Caco-2 (cell line): Measurements from ENCODE around the gene PRAMEF14. TPM values are rescaled to one million over a fixed set of nuclear protein-coding genes. Genes with fewer than 3 reads are reported as not detected.
A peak's percentile ranks its signal among the peaks of the same experiment; 100 is the strongest.
"Not testable (repeated sequence)": the region's sequence is repeated elsewhere in the genome, so short reads cannot be mapped to it uniquely, and the experiment has no call there.

Experiments used
- BruUV-seq: library from RNA; stranded (reverse); fragments of 400-500 nt; replicated peaks from 2 replicates; lab custom pipeline; 2021; lab: Mats Ljungman, UMichigan
- CTCF ChIA-PET: fragments of 300-600 bp; sonication (Branson Sonifier 250); formaldehyde crosslinking; loops from one replicate; lab custom pipeline; 2022; ENCODE audit warnings: antibody characterized with exemption; lab: Charles Lee
- POLR2A ChIA-PET: fragments of 300-600 bp; sonication (Branson Sonifier 250); formaldehyde crosslinking; loops from one replicate; lab custom pipeline; 2022; ENCODE audit warnings: antibody characterized with exemption; lab: Charles Lee
- DNase-seq, 2 experiments: peaks; one replicate each; pipeline versions ENCODE4 v3.0.0 to v3.0.0-alpha.2; 2020 to 2022
- H3K27me3 ChIP-seq: replicated peaks from 2 replicates; pipeline ENCODE4 v1.6.0; 2011; ENCODE audit warnings: low read length; ENCODE audit not compliant: control insufficient read depth, insufficient read depth
- H3K36me3 ChIP-seq: 2 replicates; pipeline ENCODE4 v1.5.1; 2011; ENCODE audit warnings: low read length; ENCODE audit not compliant: control insufficient read depth, insufficient read depth
- H3K4me1 ChIP-seq: fragments of 250-450 bp; sonication (Bioruptor Pico); 2 replicates; pipeline ENCODE4 v1.5.1; 2020; ENCODE audit warnings: mild to moderate bottlenecking
- H3K4me3 ChIP-seq: 2 replicates; pipeline ENCODE4 v1.5.1; 2011; ENCODE audit warnings: low read depth, mild to moderate bottlenecking, control low read depth, low read length
- H3K9me3 ChIP-seq: fragments of 250-450 bp; sonication (Bioruptor Pico); 2 replicates; pipeline ENCODE4 v1.5.1; 2020; ENCODE audit warnings: mild to moderate bottlenecking, moderate library complexity
- H3K27ac Mint-ChIP-seq: one replicate; pipeline ENCODE4 v1.8.0; 2022; ENCODE audit warnings: mixed read lengths; ENCODE audit not compliant: unreplicated experiment
- H3K27me3 Mint-ChIP-seq: one replicate; pipeline ENCODE4 v1.8.0; 2022; ENCODE audit warnings: mixed read lengths; ENCODE audit not compliant: insufficient read depth, unreplicated experiment
- H3K36me3 Mint-ChIP-seq: one replicate; pipeline ENCODE4 v1.8.0; 2022; ENCODE audit warnings: mild to moderate bottlenecking, mixed read lengths; ENCODE audit not compliant: insufficient read depth, unreplicated experiment
- H3K4me1 Mint-ChIP-seq: one replicate; pipeline ENCODE4 v1.8.0; 2022; ENCODE audit warnings: low read depth, mixed read lengths; ENCODE audit not compliant: unreplicated experiment
- H3K4me3 Mint-ChIP-seq: one replicate; pipeline ENCODE4 v1.8.0; 2022; ENCODE audit warnings: mild to moderate bottlenecking, moderate library complexity, mixed read lengths; ENCODE audit not compliant: unreplicated experiment
- H3K9me3 Mint-ChIP-seq: one replicate; pipeline ENCODE4 v1.8.0; 2022; ENCODE audit warnings: mixed read lengths; ENCODE audit not compliant: unreplicated experiment
- intact Hi-C: fragments of 100-400 bp; cut with micrococcal nuclease; formaldehyde crosslinking; loops from one replicate; pipeline ENCODE4 v1.10.0; 2022; ENCODE audit not compliant: unreplicated experiment
- total RNA-seq: library from RNA; stranded (reverse); gene quantifications from 2 replicates; pipeline ENCODE4 v1.2.3, GENCODE V29; 2022
- TF ChIP-seq, protein P1 (sequence below), 2 experiments: fragments of 200-600 bp in 1 of 2; IDR thresholded peaks; 1 replicate in 1 of 2; 2 replicates in 1 of 2; pipeline versions ENCODE4 v1.5.1 to v1.8.0; 2011 to 2022; ENCODE audit warnings: antibody characterized with exemption in 1 of 2, control low read depth in 1 of 2, inconsistent platforms in 1 of 2, low read depth in 1 of 2, low read length in 1 of 2, mild to moderate bottlenecking in 1 of 2, moderate library complexity in 1 of 2; ENCODE audit not compliant: insufficient read depth in 1 of 2, severe bottlenecking in 1 of 2, unreplicated experiment in 1 of 2

PRAMEF14 gene
- total RNA-seq, 1 experiment from 2014 or later: not detected

DNA sequence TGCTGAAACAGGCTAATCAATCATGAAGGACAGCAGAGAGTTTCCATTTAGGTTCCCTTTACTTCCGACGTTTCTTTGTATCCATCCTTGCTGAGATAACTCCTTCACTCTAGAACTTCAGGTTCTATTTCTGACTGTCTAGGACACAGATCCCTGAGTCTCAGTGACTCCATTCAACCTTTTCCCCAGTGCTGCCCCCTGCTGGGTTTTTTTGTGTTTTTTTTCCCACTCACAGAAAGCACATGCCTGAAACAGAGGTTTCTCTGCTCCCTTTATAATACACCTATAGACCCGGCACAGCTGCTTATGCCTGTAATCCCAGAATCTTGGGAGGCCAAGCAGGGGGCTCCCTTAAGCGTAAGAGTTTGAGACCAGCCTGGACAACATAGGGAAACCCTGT, 21.6 kb upstream of the PRAMEF14 start:
- intact Hi-C loops, H3K27me3 ChIP-seq, H3K4me1 Mint-ChIP-seq, H3K36me3 ChIP-seq, BruUV-seq, H3K4me3 ChIP-seq, H3K27me3 Mint-ChIP-seq, H3K4me3 Mint-ChIP-seq, H3K27ac Mint-ChIP-seq, H3K4me1 ChIP-seq, CTCF ChIA-PET, POLR2A ChIA-PET, H3K36me3 Mint-ChIP-seq, H3K9me3 ChIP-seq, H3K9me3 Mint-ChIP-seq: not testable (repeated sequence)
- peak in 1 of 2 experiments; percentile 18 for DNase-seq

DNA sequence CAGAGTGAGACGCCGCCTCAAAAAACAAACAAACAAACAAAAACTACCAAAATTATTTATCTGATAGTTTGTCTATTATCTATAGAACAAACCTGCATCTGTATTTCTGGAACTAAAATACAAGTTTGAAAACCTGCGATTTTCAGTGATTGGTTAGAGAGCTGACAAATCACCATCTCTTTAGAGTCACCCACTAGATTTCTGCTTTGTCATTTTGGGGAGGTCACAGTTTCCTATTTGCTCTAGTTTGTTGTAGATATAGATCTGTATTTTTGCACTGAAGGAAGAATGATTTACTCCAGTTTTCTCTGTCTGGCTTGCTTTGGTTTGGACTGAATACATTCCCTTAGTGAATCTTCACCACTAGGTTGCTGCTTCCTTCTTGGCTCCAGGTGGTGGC, 19.6 kb upstream of the PRAMEF14 start:
- H3K27ac Mint-ChIP-seq, H3K4me3 Mint-ChIP-seq, CTCF ChIA-PET, H3K4me3 ChIP-seq, BruUV-seq, H3K27me3 Mint-ChIP-seq, H3K4me1 ChIP-seq, H3K9me3 ChIP-seq, H3K36me3 ChIP-seq, intact Hi-C loops, DNase-seq, H3K4me1 Mint-ChIP-seq, H3K36me3 Mint-ChIP-seq, POLR2A ChIA-PET, H3K9me3 Mint-ChIP-seq, H3K27me3 ChIP-seq: not testable (repeated sequence)

DNA sequence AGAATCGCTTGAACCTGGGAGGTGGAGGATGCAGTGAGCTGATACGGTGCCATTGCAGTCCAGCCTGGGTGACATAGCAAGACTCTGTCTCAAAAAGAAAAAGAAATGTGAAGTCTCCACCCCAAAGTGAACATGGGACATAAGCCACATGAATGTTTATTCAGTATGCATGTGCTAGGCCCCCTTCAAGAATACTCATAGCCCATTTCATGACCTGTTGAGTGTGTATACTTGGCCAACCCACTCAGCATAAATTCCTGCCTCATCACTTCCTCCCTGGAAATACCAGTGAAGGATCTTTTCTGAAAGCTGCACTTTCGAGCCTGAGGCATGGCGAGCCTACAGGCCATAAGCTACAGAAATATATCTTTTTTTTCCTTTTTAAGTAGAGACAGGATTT, 18.0 kb upstream of the PRAMEF14 start:
- H3K4me1 ChIP-seq, BruUV-seq, DNase-seq, CTCF ChIA-PET, H3K36me3 ChIP-seq, intact Hi-C loops, H3K4me3 ChIP-seq, H3K4me1 Mint-ChIP-seq, H3K4me3 Mint-ChIP-seq, H3K9me3 ChIP-seq, H3K27me3 ChIP-seq, H3K27me3 Mint-ChIP-seq, POLR2A ChIA-PET, H3K27ac Mint-ChIP-seq, H3K9me3 Mint-ChIP-seq, H3K36me3 Mint-ChIP-seq: not testable (repeated sequence)

DNA sequence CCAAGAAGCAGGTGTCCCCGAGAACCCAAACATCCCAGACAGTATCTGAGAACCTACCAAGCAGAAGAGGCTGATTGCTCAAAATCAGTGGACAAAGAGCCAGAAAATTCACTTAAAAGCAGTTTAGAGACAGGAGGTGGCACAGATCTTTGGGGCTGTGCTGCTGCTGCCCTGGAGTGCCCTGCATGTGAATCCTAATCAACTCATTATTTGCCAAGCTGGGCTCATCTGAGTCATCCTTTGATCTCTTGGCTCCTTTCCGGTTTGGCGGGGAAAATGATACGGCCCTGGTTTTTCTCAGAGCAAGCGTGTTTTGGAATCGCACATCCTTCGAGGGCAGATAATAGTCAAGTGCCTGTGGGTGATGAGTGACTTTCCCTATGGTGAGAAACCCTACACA, 15.4 kb upstream of the PRAMEF14 start:
- H3K4me1 Mint-ChIP-seq, POLR2A ChIA-PET, H3K9me3 ChIP-seq, CTCF ChIA-PET, H3K27me3 Mint-ChIP-seq, intact Hi-C loops, H3K36me3 Mint-ChIP-seq, H3K27me3 ChIP-seq, DNase-seq, H3K4me3 ChIP-seq, H3K36me3 ChIP-seq, H3K4me3 Mint-ChIP-seq, H3K4me1 ChIP-seq, H3K27ac Mint-ChIP-seq, H3K9me3 Mint-ChIP-seq, BruUV-seq: not testable (repeated sequence)

DNA sequence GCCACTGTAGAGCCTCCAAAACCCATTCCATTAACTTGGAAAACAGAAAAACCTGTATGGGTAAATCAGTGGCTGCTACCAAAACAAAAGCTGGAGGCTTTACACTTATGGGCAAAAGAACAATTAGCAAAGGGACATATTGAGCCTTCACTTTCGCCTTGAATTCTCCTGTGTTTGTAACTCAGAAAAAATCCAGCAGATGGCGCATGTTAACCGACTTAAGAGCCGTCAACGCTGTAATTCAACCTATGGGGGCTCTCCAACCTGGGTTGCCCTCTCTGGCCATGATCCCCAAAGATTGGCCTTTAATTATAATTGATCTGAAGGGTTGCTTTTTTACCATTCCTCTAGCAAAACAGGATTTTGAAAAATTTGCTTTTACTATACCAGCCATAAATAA, 9.8 kb upstream of the PRAMEF14 start:
- intact Hi-C loops: loop anchor here (2.0 kb wide), 1 partner anchor 66 kb away; no protein-coding TSS in a partner anchor
- POLR2A ChIA-PET, H3K4me1 Mint-ChIP-seq, H3K27me3 Mint-ChIP-seq, CTCF ChIA-PET, H3K27ac Mint-ChIP-seq, BruUV-seq, H3K36me3 ChIP-seq, H3K9me3 ChIP-seq, H3K36me3 Mint-ChIP-seq, H3K27me3 ChIP-seq, H3K9me3 Mint-ChIP-seq, H3K4me3 Mint-ChIP-seq, H3K4me1 ChIP-seq, H3K4me3 ChIP-seq: not testable (repeated sequence)
- TF ChIP-seq, protein P1, sequence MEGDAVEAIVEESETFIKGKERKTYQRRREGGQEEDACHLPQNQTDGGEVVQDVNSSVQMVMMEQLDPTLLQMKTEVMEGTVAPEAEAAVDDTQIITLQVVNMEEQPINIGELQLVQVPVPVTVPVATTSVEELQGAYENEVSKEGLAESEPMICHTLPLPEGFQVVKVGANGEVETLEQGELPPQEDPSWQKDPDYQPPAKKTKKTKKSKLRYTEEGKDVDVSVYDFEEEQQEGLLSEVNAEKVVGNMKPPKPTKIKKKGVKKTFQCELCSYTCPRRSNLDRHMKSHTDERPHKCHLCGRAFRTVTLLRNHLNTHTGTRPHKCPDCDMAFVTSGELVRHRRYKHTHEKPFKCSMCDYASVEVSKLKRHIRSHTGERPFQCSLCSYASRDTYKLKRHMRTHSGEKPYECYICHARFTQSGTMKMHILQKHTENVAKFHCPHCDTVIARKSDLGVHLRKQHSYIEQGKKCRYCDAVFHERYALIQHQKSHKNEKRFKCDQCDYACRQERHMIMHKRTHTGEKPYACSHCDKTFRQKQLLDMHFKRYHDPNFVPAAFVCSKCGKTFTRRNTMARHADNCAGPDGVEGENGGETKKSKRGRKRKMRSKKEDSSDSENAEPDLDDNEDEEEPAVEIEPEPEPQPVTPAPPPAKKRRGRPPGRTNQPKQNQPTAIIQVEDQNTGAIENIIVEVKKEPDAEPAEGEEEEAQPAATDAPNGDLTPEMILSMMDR (IDR thresholded peaks at IDR 0.05; ENCODE audit: insufficient read depth in 1 of 2, low read depth in 1 of 2, low read length in 1 of 2, severe bottlenecking in 1 of 2, unreplicated experiment in 1 of 2): peak; percentile 41 to 49
- DNase-seq: peak in 1 of 2 experiments; percentile 44

DNA sequence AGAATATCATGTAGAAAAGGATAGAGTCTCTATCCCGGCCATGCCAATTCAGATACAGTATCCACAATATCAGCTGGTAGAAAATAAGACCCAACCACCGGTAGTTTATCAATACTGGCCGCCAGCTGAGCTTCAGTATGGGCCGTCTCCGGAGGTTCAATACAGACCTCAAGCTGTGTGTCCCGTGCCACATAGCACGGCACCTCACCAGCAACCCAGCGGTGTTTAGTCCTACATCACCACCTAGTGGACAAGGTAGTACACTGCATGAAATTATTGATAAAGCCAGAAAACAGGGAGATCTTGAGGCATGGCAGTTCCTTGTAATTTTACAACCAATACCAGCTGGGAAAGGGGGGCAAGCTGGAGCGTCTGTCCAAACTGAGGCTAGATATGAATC, 7.5 kb upstream of the PRAMEF14 start:
- POLR2A ChIA-PET, H3K27ac Mint-ChIP-seq, H3K27me3 ChIP-seq, H3K4me3 ChIP-seq, DNase-seq, H3K9me3 ChIP-seq, H3K9me3 Mint-ChIP-seq, H3K36me3 ChIP-seq, H3K36me3 Mint-ChIP-seq, H3K4me1 ChIP-seq, H3K27me3 Mint-ChIP-seq, BruUV-seq, CTCF ChIA-PET, H3K4me1 Mint-ChIP-seq, H3K4me3 Mint-ChIP-seq, intact Hi-C loops: not testable (repeated sequence)
